ENCODE data around the gene RNF19B. TPM values are rescaled to one million over a fixed set of nuclear protein-coding genes. Genes with fewer than 3 reads are reported as not detected.

RNF19B gene
- total and polyA plus RNA-seq, 7 donors: 10.4 to 32.5 (median 18.8) TPM

GRCh38 chr1:32890516-32891240 is 73.9 kb downstream of the RNF19B start:
- H3K27me3 ChIP-seq (ENCODE audit: insufficient read depth in 3 of 3, low read length in 2 of 3): peaks cover 0 to 64% (median 26%) of the 10 kb centered on the region in 3 donors
- DNase-seq: no peak
- no peak for ATAC-seq
- no peak for TF ChIP-seq CTCF (IDR thresholded peaks at IDR 0.05)
- no peaks in the 10 kb centered on the region for H3K4me1 ChIP-seq
- H3K27ac ChIP-seq: no peak overlapping the region
- H3K9me3 ChIP-seq: no peaks in the 10 kb centered on the region
- no peak overlapping the region for H3K4me3 ChIP-seq
- no peaks in the 10 kb centered on the region for H3K36me3 ChIP-seq (ENCODE audit: insufficient read depth in 1 of 2, low read depth in 1 of 2)
- WGBS, 3 donors: 74 to 79% (median 77%) methylated on average over 7 of the region's 7 CpGs
- intact Hi-C loops (cut with DNase I): no loop called here

DNA sequence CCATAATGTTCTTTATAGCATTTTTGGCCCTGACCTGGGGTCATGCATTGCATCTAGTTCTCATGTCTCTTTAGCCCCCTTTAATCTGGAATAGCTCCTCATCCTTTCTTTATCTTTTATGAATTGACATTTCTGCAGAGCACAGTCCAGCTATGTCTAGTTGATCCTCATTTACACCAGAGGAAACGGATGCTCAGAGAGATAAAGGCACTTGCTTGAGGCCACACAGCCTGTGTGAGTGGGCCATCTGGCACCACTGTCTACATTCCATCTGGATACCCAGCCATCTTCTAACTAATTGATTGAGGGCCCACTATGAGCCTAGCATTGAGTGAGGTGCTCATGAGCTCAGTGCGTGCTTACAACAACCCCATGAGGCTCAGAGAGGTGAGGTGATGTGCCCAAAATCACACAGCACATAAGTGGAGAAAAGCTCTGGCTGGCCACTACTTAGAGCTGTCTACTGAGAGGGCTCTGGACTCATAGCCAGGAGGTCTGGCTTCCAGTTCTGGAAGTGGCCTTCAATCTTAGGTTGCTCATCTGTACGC is 74.8 kb downstream of the RNF19B start:
- Histone ChIP-seq H3K27me3 (ENCODE audit: insufficient read depth in 3 of 3, low read length in 2 of 3) (peaks cover 0 to 64% (median 29%) of the 10 kb centered on the region in 3 donors), H3K9me3 (no peaks in the 10 kb centered on the region), H3K4me1 (no peaks in the 10 kb centered on the region), H3K4me3 (no peak overlapping the region), H3K27ac (no peak overlapping the region), H3K36me3 (ENCODE audit: insufficient read depth in 1 of 2, low read depth in 1 of 2) (no peaks in the 10 kb centered on the region)
- 86 to 88% (median 87%) methylated on average over 3 of the region's 3 CpGs for WGBS, 3 donors
- intact Hi-C loops (cut with DNase I): no loop called here
- no peak for DNase-seq
- ATAC-seq: no peak
- TF ChIP-seq CTCF (IDR thresholded peaks at IDR 0.05): no peak

- TF ChIP-seq CTCF (IDR thresholded peaks at IDR 0.05): no peak
- DNase-seq (no peak), ATAC-seq (no peak)
- no peaks in the 10 kb centered on the region for H3K9me3 ChIP-seq
- no peaks in the 10 kb centered on the region for H3K4me1 ChIP-seq
- no peaks in the 10 kb centered on the region for H3K36me3 ChIP-seq (ENCODE audit: insufficient read depth in 1 of 2, low read depth in 1 of 2)
- H3K27me3 ChIP-seq (ENCODE audit: insufficient read depth in 3 of 3, low read length in 2 of 3): peaks cover 0 to 62% (median 30%) of the 10 kb centered on the region in 3 donors
- WGBS, 3 donors: 86 to 91% (median 90%) methylated on average over 24 of the region's 24 CpGs
- H3K27ac ChIP-seq: no peak overlapping the region
- H3K4me3 ChIP-seq: no peak overlapping the region
- intact Hi-C loops (cut with DNase I): no loop called here
These were observed 75.8 kb downstream of the RNF19B start for GRCh38 chr1:32888677-32889420.

DNA sequence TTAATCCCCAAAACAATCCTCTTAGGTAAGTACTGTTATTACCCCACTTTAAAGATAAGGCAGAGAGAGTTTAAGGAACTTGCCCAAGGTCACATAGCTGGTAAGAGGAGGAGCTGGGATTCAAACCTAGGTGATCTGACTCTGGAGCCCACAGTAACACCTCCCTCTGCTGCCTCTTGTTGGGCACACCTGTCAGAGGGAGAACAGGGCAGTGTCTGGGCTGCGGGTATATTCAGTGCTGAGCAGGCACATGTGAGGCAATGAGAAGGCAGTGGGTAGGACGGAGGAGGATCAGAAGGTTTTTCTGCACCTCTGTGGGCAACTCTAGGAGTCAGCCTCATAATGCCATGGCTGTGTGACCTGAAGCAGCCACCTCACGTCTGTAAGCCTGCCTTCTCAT is 76.5 kb downstream of the RNF19B start:
- ATAC-seq (no peak), DNase-seq (no peak)
- Histone ChIP-seq H3K9me3 (no peaks in the 10 kb centered on the region), H3K36me3 (ENCODE audit: insufficient read depth in 1 of 2, low read depth in 1 of 2) (no peaks in the 10 kb centered on the region), H3K27me3 (ENCODE audit: insufficient read depth in 3 of 3, low read length in 2 of 3) (peaks cover 0 to 55% (median 28%) of the 10 kb centered on the region in 3 donors), H3K4me1 (no peaks in the 10 kb centered on the region), H3K4me3 (no peak overlapping the region), H3K27ac (no peak overlapping the region)
- TF ChIP-seq CTCF (IDR thresholded peaks at IDR 0.05): no peak
- WGBS, 3 donors: 67 to 70% (median 68%) methylated on average over 3 of the region's 3 CpGs
- intact Hi-C loops (cut with DNase I): no loop called here

All from psoas muscle (tissue), 8 donors.